ENCODE data around the gene PRDM11. TPM values are rescaled to one million over a fixed set of nuclear protein-coding genes. Genes with fewer than 3 reads are reported as not detected.

PRDM11 gene
- total RNA-seq, 4 donors from 2014 or later = 5.0 to 15.4 (median 9.5) TPM

GRCh38 chr11:45107029-45107428 is 39.4 kb upstream of the PRDM11 start:
- in situ Hi-C loops (cut with MboI; ENCODE audit: low sequenced_read_pairs in 4 of 4) = loop anchor here in 1 of 4 donors (5.0 to 10.0 kb wide), 2 partner anchors 170 to 188 kb away; no protein-coding TSS in a partner anchor
- intact Hi-C loops (cut with DNase I; ENCODE audit: low total_unique reads) = loop anchor here (5.0 kb wide), 1 partner anchor 485 kb away; no protein-coding TSS in a partner anchor
- no peak for DNase-seq
- H3K4me1 ChIP-seq = peaks cover 0 to 4% of the 10 kb centered on the region in 2 donors
- no peak for TF ChIP-seq POLR2A (IDR thresholded peaks at IDR 0.05)
- TF ChIP-seq, protein P1, sequence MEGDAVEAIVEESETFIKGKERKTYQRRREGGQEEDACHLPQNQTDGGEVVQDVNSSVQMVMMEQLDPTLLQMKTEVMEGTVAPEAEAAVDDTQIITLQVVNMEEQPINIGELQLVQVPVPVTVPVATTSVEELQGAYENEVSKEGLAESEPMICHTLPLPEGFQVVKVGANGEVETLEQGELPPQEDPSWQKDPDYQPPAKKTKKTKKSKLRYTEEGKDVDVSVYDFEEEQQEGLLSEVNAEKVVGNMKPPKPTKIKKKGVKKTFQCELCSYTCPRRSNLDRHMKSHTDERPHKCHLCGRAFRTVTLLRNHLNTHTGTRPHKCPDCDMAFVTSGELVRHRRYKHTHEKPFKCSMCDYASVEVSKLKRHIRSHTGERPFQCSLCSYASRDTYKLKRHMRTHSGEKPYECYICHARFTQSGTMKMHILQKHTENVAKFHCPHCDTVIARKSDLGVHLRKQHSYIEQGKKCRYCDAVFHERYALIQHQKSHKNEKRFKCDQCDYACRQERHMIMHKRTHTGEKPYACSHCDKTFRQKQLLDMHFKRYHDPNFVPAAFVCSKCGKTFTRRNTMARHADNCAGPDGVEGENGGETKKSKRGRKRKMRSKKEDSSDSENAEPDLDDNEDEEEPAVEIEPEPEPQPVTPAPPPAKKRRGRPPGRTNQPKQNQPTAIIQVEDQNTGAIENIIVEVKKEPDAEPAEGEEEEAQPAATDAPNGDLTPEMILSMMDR (IDR thresholded peaks at IDR 0.05 in 4 of 5, conservative IDR thresholded peaks at IDR 0.05 in 1 of 5) = no peak
- ATAC-seq = no peak
- H3K36me3 ChIP-seq = no peaks in the 10 kb centered on the region
- no peak overlapping the region for H3K4me3 ChIP-seq
- H3K9me3 ChIP-seq = no peaks in the 10 kb centered on the region
- peaks cover 0 to 5% (median 0%) of the 10 kb centered on the region in 3 donors for H3K27me3 ChIP-seq
- H3K27ac ChIP-seq = no peak overlapping the region

GRCh38 chr11:45108070-45109064 is 38.1 kb upstream of the PRDM11 start:
- intact Hi-C loops (cut with DNase I; ENCODE audit: low total_unique reads) = loop anchor here (5.0 kb wide), 1 partner anchor 486 kb away; no protein-coding TSS in a partner anchor
- no peak for ATAC-seq
- H3K27ac ChIP-seq = no peak overlapping the region

GRCh38 chr11:45109400-45109799 is 37.0 kb upstream of the PRDM11 start:
- Histone ChIP-seq H3K4me3 (no peak overlapping the region), H3K27me3 (no peaks in the 10 kb centered on the region), H3K36me3 (no peaks in the 10 kb centered on the region), H3K9me3 (no peaks in the 10 kb centered on the region), H3K4me1 (no peaks in the 10 kb centered on the region), H3K27ac (no peak overlapping the region)
- in situ Hi-C loops (cut with MboI; ENCODE audit: low sequenced_read_pairs in 4 of 4) (loop anchor here in 1 of 4 donors (5.0 to 10.0 kb wide), 2 partner anchors 172 to 185 kb away; no protein-coding TSS in a partner anchor), intact Hi-C loops (cut with DNase I; ENCODE audit: low total_unique reads) (loop anchor here (5.0 kb wide), 1 partner anchor 487 kb away; no protein-coding TSS in a partner anchor)
- ATAC-seq (no peak), DNase-seq (no peak)
- no peak for TF ChIP-seq POLR2A (IDR thresholded peaks at IDR 0.05)
- TF ChIP-seq, protein P1 (IDR thresholded peaks at IDR 0.05 in 4 of 5, conservative IDR thresholded peaks at IDR 0.05 in 1 of 5) = no peak

More at GRCh38 chr11:45108070-45109064, 38.1 kb upstream of the PRDM11 start:
- no peaks in the 10 kb centered on the region for H3K27me3 ChIP-seq
- H3K36me3 ChIP-seq = no peaks in the 10 kb centered on the region
- in situ Hi-C loops (cut with MboI; ENCODE audit: low sequenced_read_pairs in 4 of 4) = loop anchor here in 1 of 4 donors (5.0 to 10.0 kb wide), 2 partner anchors 171 to 186 kb away; no protein-coding TSS in a partner anchor
- DNase-seq = no peak
- no peak overlapping the region for H3K4me3 ChIP-seq
- no peaks in the 10 kb centered on the region for H3K9me3 ChIP-seq
- H3K4me1 ChIP-seq = no peaks in the 10 kb centered on the region
- TF ChIP-seq POLR2A (IDR thresholded peaks at IDR 0.05) = no peak
- TF ChIP-seq, protein P1 (IDR thresholded peaks at IDR 0.05 in 4 of 5, conservative IDR thresholded peaks at IDR 0.05 in 1 of 5) = no peak

DNA sequence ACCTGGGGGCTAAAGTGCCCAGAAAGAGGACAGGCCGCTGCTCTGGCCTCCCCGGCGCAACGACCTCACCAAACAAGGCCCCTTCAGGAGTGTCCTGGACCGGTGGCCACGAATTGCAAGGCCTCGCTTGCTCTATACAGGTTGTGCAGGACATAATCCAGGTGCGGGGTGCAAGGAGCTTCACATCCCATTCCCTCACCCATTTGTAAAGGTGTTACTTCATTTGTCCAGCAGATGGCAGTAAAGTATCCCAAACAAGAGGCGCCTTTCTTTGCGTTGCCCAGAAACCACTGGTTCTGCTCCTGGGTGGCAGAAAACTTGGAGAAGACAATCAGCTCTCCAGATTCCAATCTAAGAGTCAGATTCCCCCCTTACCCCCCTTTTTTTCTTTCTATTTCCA is 35.9 kb upstream of the PRDM11 start:
- no peak overlapping the region for H3K4me3 ChIP-seq
- no peaks in the 10 kb centered on the region for H3K9me3 ChIP-seq
- no peak for TF ChIP-seq POLR2A (IDR thresholded peaks at IDR 0.05)
- TF ChIP-seq, protein P1 (IDR thresholded peaks at IDR 0.05 in 4 of 5, conservative IDR thresholded peaks at IDR 0.05 in 1 of 5) = peak; percentile 61 to 89 (median 84)
- no peaks in the 10 kb centered on the region for H3K36me3 ChIP-seq
- no peaks in the 10 kb centered on the region for H3K27me3 ChIP-seq
- ATAC-seq (peak; percentile 71 to 73), DNase-seq (no peak)
- no peak overlapping the region for H3K27ac ChIP-seq
- H3K4me1 ChIP-seq = no peaks in the 10 kb centered on the region
- in situ Hi-C loops (cut with MboI; ENCODE audit: low sequenced_read_pairs in 4 of 4) (loop anchor here (5.0 to 10.0 kb wide), 5 partner anchors 124 to 224 kb away; no protein-coding TSS in a partner anchor), intact Hi-C loops (cut with DNase I; ENCODE audit: low total_unique reads) (loop anchor here (1.0 to 5.0 kb wide), 4 partner anchors 72 to 222 kb away; no protein-coding TSS in a partner anchor)

Data from gastrocnemius medialis (tissue), 4 donors.